Stimulated activated CD4-positive, alpha-beta T cell treated with anti-CD3 and anti-CD28 coated beads, TNF-alpha, amount 100 ng/mL, for 48 hours (primary cell): Measurements from ENCODE around the gene C2orf92.
A peak's percentile ranks its signal among the peaks of the same experiment; 100 is the strongest.

Experiments used
- DNase-seq, 3 donors: peaks; one replicate each; pipeline ENCODE4 v3.0.0-alpha.2; 2020; ENCODE audit warnings: low read depth in 3 of 3

Gene C2orf92

GRCh38 chr2:97745474-97746174 is 76.1 kb downstream of the C2orf92 start:
- DNase-seq, result peak in 1 of 3 donors; percentile 51

DNA sequence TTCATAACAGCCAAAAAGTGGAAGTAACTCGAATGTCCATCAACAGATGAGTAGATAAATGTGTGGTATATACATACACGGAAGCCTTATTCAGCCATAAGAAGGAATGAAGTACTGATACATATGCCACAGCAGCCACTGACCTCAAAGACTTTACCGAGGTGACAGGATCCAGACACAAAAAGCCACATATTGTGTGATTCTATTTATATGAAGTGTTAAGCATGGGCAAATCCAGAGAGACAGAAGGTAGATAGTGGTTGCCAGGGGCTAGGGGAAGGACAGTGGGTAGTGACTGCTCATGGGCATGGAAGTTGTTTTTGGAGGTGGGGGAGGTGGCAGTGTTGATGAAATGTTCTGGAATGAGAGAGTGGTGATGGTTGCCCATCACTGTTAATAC is 77.8 kb downstream of the C2orf92 start:
- no peak for DNase-seq

DNA sequence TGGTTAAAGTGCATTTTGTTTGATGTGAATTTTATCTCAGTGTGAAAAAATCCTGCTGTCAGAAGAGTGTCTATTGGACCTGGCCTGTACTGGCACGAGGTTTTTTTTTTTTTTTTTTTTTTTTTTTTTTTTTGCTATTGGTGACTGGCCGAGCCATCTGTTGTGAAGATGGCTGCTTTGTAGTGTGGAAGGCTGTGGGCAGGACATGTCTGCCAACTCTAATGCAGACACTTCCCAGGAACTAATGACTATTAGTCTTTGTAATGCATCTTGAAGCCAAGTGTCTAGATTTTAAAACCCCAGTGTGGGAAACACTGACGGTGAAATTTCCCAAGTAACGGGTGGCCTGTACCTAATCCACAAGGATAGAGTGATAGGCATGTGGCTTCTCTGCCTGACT is 78.2 kb downstream of the C2orf92 start:
- no peak for DNase-seq

GRCh38 chr2:97749581-97749980 is 80.1 kb downstream of the C2orf92 start:
- DNase-seq, result no peak

GRCh38 chr2:97750017-97750416 is 80.5 kb downstream of the C2orf92 start:
- DNase-seq, result no peak

DNA sequence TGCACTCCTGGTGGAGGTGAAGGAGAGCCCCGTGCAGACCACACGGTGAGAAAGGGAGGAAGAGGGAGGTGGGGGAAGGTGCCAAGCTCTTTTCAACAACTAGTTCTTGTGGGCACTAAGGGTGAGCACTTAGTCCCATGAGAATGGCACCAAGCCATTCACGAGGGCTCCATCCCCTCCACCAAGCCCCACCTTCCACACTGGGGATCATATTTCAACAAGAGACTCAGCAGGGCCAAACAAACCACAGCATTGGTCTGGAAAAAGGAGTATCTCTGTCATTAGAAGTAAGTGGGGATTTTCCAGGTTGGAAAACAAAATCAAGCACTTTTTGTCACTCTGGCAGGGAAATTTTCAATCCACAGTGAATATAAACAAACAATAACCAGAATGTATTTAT is 82.2 kb downstream of the C2orf92 start:
- DNase-seq, result no peak
